HCT116 (cell line): ENCODE results near the gene SDC3. TPM values are rescaled to one million over a fixed set of nuclear protein-coding genes. Genes with fewer than 3 reads are reported as not detected.

ENCODE experiments used
- ATAC-seq: fragments of 200-7000 bp; cut with Tn5 transposase; 2 replicates; pipeline ENCODE4 v1.9.1; 2020; ENCODE audit warnings: mild to moderate bottlenecking, moderate library complexity
- BruUV-seq: library from RNA; stranded (reverse); fragments of 400-500 nt; replicated peaks from 2 replicates; lab custom pipeline; 2021; lab: Mats Ljungman, UMichigan
- CTCF ChIA-PET: fragments of 300-600 bp; sonication (Branson Sonifier 250); formaldehyde crosslinking; loops from one replicate; lab custom pipeline; 2021; ENCODE audit warnings: antibody characterized with exemption; lab: Charles Lee
- POLR2A ChIA-PET: fragments of 300-600, 350-600 bp; sonication (Branson Sonifier 250); formaldehyde crosslinking; loops from one replicate; lab custom pipeline; 2021; ENCODE audit warnings: antibody characterized with exemption; lab: Charles Lee
- RAD21 ChIA-PET, 2 experiments: fragments of 300-600 bp; sonication (Branson Sonifier 250); formaldehyde crosslinking; loops; one replicate each; lab custom pipeline; 2023; ENCODE audit warnings: low total read pairs in 2 of 2; ENCODE audit not compliant: uncharacterized antibody in 2 of 2, unreplicated experiment in 2 of 2, low non-redundant PET in 1 of 2; lab: Charles Lee
- DNase-seq: peaks from one replicate; pipeline ENCODE4 v3.0.0-alpha.2; 2010; ENCODE audit warnings: low read depth, low spot score
- H2AFZ ChIP-seq: fragments of 200-600 bp; shearing (Covaris generic), sonication (generic); 2 replicates; pipeline ENCODE4 v1.6.1; 2017; ENCODE audit warnings: low read depth, mixed run types, mixed read lengths, antibody characterized with exemption, low read length; ENCODE audit not compliant: poor library complexity, severe bottlenecking
- H3K27ac ChIP-seq: 2 replicates; pipeline ENCODE4 v1.5.1; 2012; ENCODE audit warnings: low read depth, low read length
- H3K27me3 ChIP-seq: fragments of 200-600 bp; sonication (generic); 2 replicates; pipeline ENCODE4 v1.6.1; 2016; ENCODE audit warnings: mixed run types, low read length, mixed read lengths; ENCODE audit not compliant: insufficient read depth
- H3K36me3 ChIP-seq, 2 experiments: fragments of 200-500 bp in 1 of 2; fragments of 200-600 bp in 1 of 2; sonication (Bioruptor generic) in 1 of 2; sonication (generic) in 1 of 2; 2 replicates each; pipeline versions ENCODE4 v1.5.1 to v1.6.1; 2014 to 2016; ENCODE audit warnings: low read length in 2 of 2, inconsistent platforms in 1 of 2, mixed read lengths in 1 of 2, mixed run types in 1 of 2; ENCODE audit not compliant: insufficient read depth in 2 of 2, control insufficient read depth in 1 of 2
- H3K4me1 ChIP-seq, 2 experiments: fragments of 200-600 bp in 1 of 2; sonication (generic) in 1 of 2; 2 replicates each; pipeline versions ENCODE4 v1.5.1 to v1.6.1; 2012 to 2017; ENCODE audit warnings: low read length in 2 of 2, inconsistent platforms in 1 of 2, mild to moderate bottlenecking in 1 of 2, mixed read lengths in 1 of 2, mixed run types in 1 of 2, moderate library complexity in 1 of 2; ENCODE audit not compliant: insufficient read depth in 2 of 2, control insufficient read depth in 1 of 2
- H3K4me2 ChIP-seq: fragments of 200-600 bp; sonication (generic); 2 replicates; pipeline ENCODE4 v1.6.1; 2017; ENCODE audit warnings: mixed run types, low read length, mixed read lengths
- H3K4me3 ChIP-seq, 2 experiments: fragments of 200-600 bp in 1 of 2; sonication (generic) in 1 of 2; replicated peaks in 1 of 2; 2 replicates each; pipeline ENCODE4 v1.5.1; 2011 to 2016; ENCODE audit warnings: low read length in 2 of 2, control low read depth in 1 of 2, low read depth in 1 of 2, mild to moderate bottlenecking in 1 of 2, mixed read lengths in 1 of 2, mixed run types in 1 of 2
- H3K79me2 ChIP-seq: fragments of 200-600 bp; sonication (generic); 2 replicates; pipeline ENCODE4 v1.6.1; 2017; ENCODE audit warnings: mild to moderate bottlenecking, mixed run types, low read length, moderate library complexity, mixed read lengths; ENCODE audit not compliant: insufficient read depth
- H3K9ac ChIP-seq: fragments of 200-600 bp; sonication (generic); 2 replicates; pipeline ENCODE4 v1.6.1; 2016; ENCODE audit warnings: low read length, mixed read lengths
- H3K9me2 ChIP-seq: fragments of 200-600 bp; sonication (generic), shearing (Covaris generic); 2 replicates; pipeline ENCODE4 v1.6.1; 2017; ENCODE audit warnings: mixed run types, mild to moderate bottlenecking, moderate library complexity; ENCODE audit not compliant: insufficient read depth
- H3K9me3 ChIP-seq, 2 experiments: fragments of 200-500 bp in 1 of 2; fragments of 200-600 bp in 1 of 2; sonication (Bioruptor generic) in 1 of 2; sonication (generic) in 1 of 2; 2 replicates each; pipeline ENCODE4 v1.6.1; 2014 to 2017; ENCODE audit warnings: low read length in 2 of 2, mixed read lengths in 2 of 2, inconsistent platforms in 1 of 2, low read depth in 1 of 2, mild to moderate bottlenecking in 1 of 2, mixed run types in 1 of 2, moderate library complexity in 1 of 2; ENCODE audit not compliant: control insufficient read depth in 1 of 2, insufficient read depth in 1 of 2
- H4K20me1 ChIP-seq: fragments of 200-600 bp; sonication (generic), shearing (Covaris generic); 2 replicates; pipeline ENCODE4 v1.6.1; 2017; ENCODE audit warnings: mixed run types, mild to moderate bottlenecking, moderate library complexity; ENCODE audit not compliant: insufficient read depth
- ATF3 ChIP-seq: IDR thresholded peaks from 2 replicates; pipeline ENCODE4 v1.6.1; 2012
- CEBPB ChIP-seq: IDR thresholded peaks from 2 replicates; pipeline ENCODE4 v1.6.1; 2012; ENCODE audit warnings: low read depth
- EGR1 ChIP-seq: IDR thresholded peaks from 2 replicates; pipeline ENCODE4 v1.6.1; 2012; ENCODE audit warnings: low read depth
- ELF1 ChIP-seq: IDR thresholded peaks from 2 replicates; pipeline ENCODE4 v1.6.1; 2012; ENCODE audit warnings: low read depth, borderline replicate concordance
- EZH2 ChIP-seq: fragments of 200-600 bp; sonication (generic); IDR thresholded peaks from 2 replicates; pipeline ENCODE4 v1.6.1; 2017; ENCODE audit warnings: antibody characterized with exemption, mixed run types
- EZH2phosphoT487 ChIP-seq: fragments of 200-600 bp; IDR thresholded peaks from 2 replicates; pipeline ENCODE4 v1.6.1; 2018; ENCODE audit warnings: antibody characterized with exemption, borderline replicate concordance
- FOSL1 ChIP-seq: IDR thresholded peaks from 2 replicates; pipeline ENCODE4 v1.6.1; 2012; ENCODE audit warnings: low read depth
- JUND ChIP-seq: IDR thresholded peaks from 2 replicates; pipeline ENCODE4 v1.6.1; 2012
- POLR2AphosphoS5 ChIP-seq: IDR thresholded peaks from 2 replicates; pipeline ENCODE4 v1.6.1; 2011; ENCODE audit warnings: mild to moderate bottlenecking, low read depth, low read length, moderate library complexity
- RAD21 ChIP-seq: IDR thresholded peaks from 2 replicates; pipeline ENCODE4 v1.6.1; 2012; ENCODE audit warnings: low read depth, mild to moderate bottlenecking
- REST ChIP-seq: IDR thresholded peaks from 2 replicates; pipeline ENCODE4 v1.6.1; 2012; ENCODE audit warnings: low read depth
- SIN3A ChIP-seq: IDR thresholded peaks from 2 replicates; pipeline ENCODE4 v1.6.1; 2012; ENCODE audit warnings: low read depth
- SP1 ChIP-seq: IDR thresholded peaks from 2 replicates; pipeline ENCODE4 v1.6.1; 2012; ENCODE audit warnings: low read depth
- SRF ChIP-seq: IDR thresholded peaks from 2 replicates; pipeline ENCODE4 v1.6.1; 2012; ENCODE audit warnings: low read depth
- TCF7L2 ChIP-seq: IDR thresholded peaks from 2 replicates; pipeline ENCODE4 v1.7.0; 2011; ENCODE audit warnings: borderline replicate concordance, inconsistent platforms; ENCODE audit not compliant: insufficient read depth, insufficient read length; ENCODE audit errors: extremely low read depth
- YY1 ChIP-seq: IDR thresholded peaks from 2 replicates; pipeline ENCODE4 v1.6.1; 2011; ENCODE audit warnings: low read length, low read depth, moderate library complexity, mild to moderate bottlenecking; ENCODE audit not compliant: insufficient replicate concordance; ENCODE audit errors: extremely low read depth
- ZBTB33 ChIP-seq: IDR thresholded peaks from 2 replicates; pipeline ENCODE4 v1.6.1; 2011; ENCODE audit warnings: mild to moderate bottlenecking, low read length, moderate library complexity; ENCODE audit not compliant: insufficient replicate concordance; ENCODE audit errors: extremely low read depth
- ZNF274 ChIP-seq: fragments of 200-500 bp; sonication (Bioruptor generic); IDR thresholded peaks from 2 replicates; pipeline ENCODE4 v1.6.1; 2014; ENCODE audit warnings: mild to moderate bottlenecking, low read depth, low read length, inconsistent platforms
- intact Hi-C: fragments of 100-400 bp; cut with micrococcal nuclease; formaldehyde crosslinking; loops from 2 replicates; pipeline ENCODE4 v1.10.0; 2022
- total RNA-seq: library from RNA; stranded (reverse); gene quantifications from one replicate; pipeline ENCODE4 v1.2.1, GENCODE V29; 2021; ENCODE audit not compliant: unreplicated experiment
- TF ChIP-seq, protein P1 (sequence below): IDR thresholded peaks from 2 replicates; pipeline ENCODE4 v1.6.1; 2012
- TF ChIP-seq, protein P2 (sequence below), 3 experiments: fragments of 200-600 bp in 1 of 3; sonication (generic) in 1 of 3; IDR thresholded peaks in 2 of 3; conservative IDR thresholded peaks in 1 of 3; 2 replicates each; pipeline ENCODE4 v1.5.1; 2012 to 2017; ENCODE audit warnings: low read depth in 2 of 3, low read length in 2 of 3, antibody characterized with exemption in 1 of 3, borderline replicate concordance in 1 of 3, control low read depth in 1 of 3, mild to moderate bottlenecking in 1 of 3, mixed read lengths in 1 of 3, mixed run types in 1 of 3, moderate library complexity in 1 of 3; ENCODE audit not compliant: insufficient read depth in 1 of 3

Gene SDC3
- total RNA-seq, 1 experiment from 2014 or later: 40.1 TPM

DNA sequence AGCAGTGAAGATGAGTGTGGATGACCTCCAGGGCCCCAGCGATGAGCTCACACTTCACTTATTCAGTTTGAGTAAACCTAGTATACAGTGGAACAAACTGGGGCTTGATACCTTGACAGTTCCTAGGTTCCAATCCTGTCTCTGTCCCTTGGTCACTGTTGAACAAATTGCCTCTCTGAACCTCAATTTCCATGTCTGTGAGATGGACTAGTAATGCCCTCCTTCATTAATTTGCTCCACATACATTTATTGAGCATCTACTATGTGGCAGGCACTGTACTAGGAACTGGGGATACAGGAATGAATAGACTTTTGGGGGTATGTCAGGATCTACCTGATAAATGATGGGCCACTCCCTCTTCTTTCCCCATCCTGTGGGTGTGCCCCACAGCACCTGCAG is 57.3 kb downstream of the SDC3 start:
- ChIA-PET RAD21 (no interaction called here), CTCF (no interaction called here), POLR2A (no interaction called here)
- Histone ChIP-seq H3K27ac (no peak overlapping the region), H2AFZ (no peak overlapping the region), H3K27me3 (peaks cover 4% of the 10 kb centered on the region; the same call in 1 of the 2 replicates), H3K9ac (no peak overlapping the region), H3K4me2 (no peak overlapping the region), H3K9me2 (no peaks in the 10 kb centered on the region), H4K20me1 (no peaks in the 10 kb centered on the region), H3K9me3 (no peaks in the 10 kb centered on the region), H3K4me1 (no peaks in the 10 kb centered on the region), H3K36me3 (no peaks in the 10 kb centered on the region), H3K79me2 (no peaks in the 10 kb centered on the region), H3K4me3 (no peak overlapping the region)
- no peak for TF ChIP-seq ELF1
- no peak for TF ChIP-seq JUND
- no peak for TF ChIP-seq ZNF274
- TF ChIP-seq CEBPB: no peak
- no peak for TF ChIP-seq EGR1
- TF ChIP-seq FOSL1: no peak
- no peak for TF ChIP-seq YY1
- no peak for TF ChIP-seq POLR2AphosphoS5
- no peak for TF ChIP-seq TCF7L2
- no peak for TF ChIP-seq EZH2
- no peak for TF ChIP-seq EZH2phosphoT487
- TF ChIP-seq REST: no peak
- TF ChIP-seq, protein P1, sequence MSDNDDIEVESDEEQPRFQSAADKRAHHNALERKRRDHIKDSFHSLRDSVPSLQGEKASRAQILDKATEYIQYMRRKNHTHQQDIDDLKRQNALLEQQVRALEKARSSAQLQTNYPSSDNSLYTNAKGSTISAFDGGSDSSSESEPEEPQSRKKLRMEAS: no peak
- no peak for TF ChIP-seq RAD21
- TF ChIP-seq SIN3A: no peak
- TF ChIP-seq, protein P2, sequence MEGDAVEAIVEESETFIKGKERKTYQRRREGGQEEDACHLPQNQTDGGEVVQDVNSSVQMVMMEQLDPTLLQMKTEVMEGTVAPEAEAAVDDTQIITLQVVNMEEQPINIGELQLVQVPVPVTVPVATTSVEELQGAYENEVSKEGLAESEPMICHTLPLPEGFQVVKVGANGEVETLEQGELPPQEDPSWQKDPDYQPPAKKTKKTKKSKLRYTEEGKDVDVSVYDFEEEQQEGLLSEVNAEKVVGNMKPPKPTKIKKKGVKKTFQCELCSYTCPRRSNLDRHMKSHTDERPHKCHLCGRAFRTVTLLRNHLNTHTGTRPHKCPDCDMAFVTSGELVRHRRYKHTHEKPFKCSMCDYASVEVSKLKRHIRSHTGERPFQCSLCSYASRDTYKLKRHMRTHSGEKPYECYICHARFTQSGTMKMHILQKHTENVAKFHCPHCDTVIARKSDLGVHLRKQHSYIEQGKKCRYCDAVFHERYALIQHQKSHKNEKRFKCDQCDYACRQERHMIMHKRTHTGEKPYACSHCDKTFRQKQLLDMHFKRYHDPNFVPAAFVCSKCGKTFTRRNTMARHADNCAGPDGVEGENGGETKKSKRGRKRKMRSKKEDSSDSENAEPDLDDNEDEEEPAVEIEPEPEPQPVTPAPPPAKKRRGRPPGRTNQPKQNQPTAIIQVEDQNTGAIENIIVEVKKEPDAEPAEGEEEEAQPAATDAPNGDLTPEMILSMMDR (IDR thresholded peaks at IDR 0.05 in 2 of 3, conservative IDR thresholded peaks at IDR 0.05 in 1 of 3; ENCODE audit: borderline replicate concordance in 1 of 3, insufficient read depth in 1 of 3, low read depth in 2 of 3, low read length in 2 of 3): no peak
- TF ChIP-seq SRF: no peak
- no peak for TF ChIP-seq ATF3
- no peak for TF ChIP-seq ZBTB33
- TF ChIP-seq SP1: no peak
- DNase-seq (no peak), ATAC-seq (no peak)
- intact Hi-C loops: no loop called here
- BruUV-seq: no TSS peak
